Measurements from ENCODE around the gene MICU1.

GRCh38 chr10:72461085-72461484 lies 164.8 kb downstream of the MICU1 start:
- no peak for TF ChIP-seq POLR2A (IDR thresholded peaks at IDR 0.05)
- TF ChIP-seq, protein P1, sequence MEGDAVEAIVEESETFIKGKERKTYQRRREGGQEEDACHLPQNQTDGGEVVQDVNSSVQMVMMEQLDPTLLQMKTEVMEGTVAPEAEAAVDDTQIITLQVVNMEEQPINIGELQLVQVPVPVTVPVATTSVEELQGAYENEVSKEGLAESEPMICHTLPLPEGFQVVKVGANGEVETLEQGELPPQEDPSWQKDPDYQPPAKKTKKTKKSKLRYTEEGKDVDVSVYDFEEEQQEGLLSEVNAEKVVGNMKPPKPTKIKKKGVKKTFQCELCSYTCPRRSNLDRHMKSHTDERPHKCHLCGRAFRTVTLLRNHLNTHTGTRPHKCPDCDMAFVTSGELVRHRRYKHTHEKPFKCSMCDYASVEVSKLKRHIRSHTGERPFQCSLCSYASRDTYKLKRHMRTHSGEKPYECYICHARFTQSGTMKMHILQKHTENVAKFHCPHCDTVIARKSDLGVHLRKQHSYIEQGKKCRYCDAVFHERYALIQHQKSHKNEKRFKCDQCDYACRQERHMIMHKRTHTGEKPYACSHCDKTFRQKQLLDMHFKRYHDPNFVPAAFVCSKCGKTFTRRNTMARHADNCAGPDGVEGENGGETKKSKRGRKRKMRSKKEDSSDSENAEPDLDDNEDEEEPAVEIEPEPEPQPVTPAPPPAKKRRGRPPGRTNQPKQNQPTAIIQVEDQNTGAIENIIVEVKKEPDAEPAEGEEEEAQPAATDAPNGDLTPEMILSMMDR (IDR thresholded peaks at IDR 0.05): no peak
